WTC11 (cell line): ENCODE results near the gene DGKG. TPM values are rescaled to one million over a fixed set of nuclear protein-coding genes. Genes with fewer than 3 reads are reported as not detected.

Experiments
- ATAC-seq: fragments of 200-7000 bp; cut with Tn5 transposase; 2 replicates; pipeline ENCODE4 v1.10.0; 2021; ENCODE audit warnings: mild to moderate bottlenecking, moderate library complexity
- CTCF ChIA-PET: fragments of 300-600 bp; sonication (Branson Sonifier 250); formaldehyde crosslinking; loops from one replicate; lab custom pipeline; 2021; ENCODE audit warnings: antibody characterized with exemption; lab: Charles Lee
- POLR2A ChIA-PET: fragments of 350-600 bp; sonication (Branson Sonifier 250); formaldehyde crosslinking; loops from one replicate; lab custom pipeline; 2021; ENCODE audit warnings: antibody characterized with exemption; lab: Charles Lee
- DNase-seq: peaks from one replicate; pipeline ENCODE4 v3.0.0; 2021; ENCODE audit warnings: low spot score
- H3K27ac Mint-ChIP-seq: 2 replicates; pipeline ENCODE4 v1.8.0; 2021; ENCODE audit warnings: mixed read lengths
- H3K27me3 Mint-ChIP-seq: 2 replicates; pipeline ENCODE4 v1.8.0; 2021; ENCODE audit warnings: low read depth, mild to moderate bottlenecking, moderate library complexity, mixed read lengths
- H3K36me3 Mint-ChIP-seq: 2 replicates; pipeline ENCODE4 v1.8.0; 2021; ENCODE audit warnings: mixed read lengths
- H3K4me1 Mint-ChIP-seq: 2 replicates; pipeline ENCODE4 v1.8.0; 2022; ENCODE audit warnings: mixed read lengths
- H3K4me3 Mint-ChIP-seq: 2 replicates; pipeline ENCODE4 v1.8.0; 2021; ENCODE audit warnings: mild to moderate bottlenecking, moderate library complexity, mixed read lengths
- H3K9me3 Mint-ChIP-seq: 2 replicates; pipeline ENCODE4 v1.8.0; 2021; ENCODE audit warnings: mixed read lengths
- CDX4 ChIP-seq: fragments of 250-450 bp; sonication (Bioruptor Pico); IDR thresholded peaks from 2 replicates; pipeline ENCODE4 v1.9.0; 2021; ENCODE audit warnings: moderate library complexity, mild to moderate bottlenecking, inconsistent platforms, borderline replicate concordance
- E2F5 ChIP-seq: sonication (generic); formaldehyde crosslinking; IDR thresholded peaks from 2 replicates; pipeline ENCODE4 v1.8.1; 2022; ENCODE audit warnings: mild to moderate bottlenecking, moderate library complexity, missing genetic modification reagents
- EMX1 ChIP-seq: fragments of 250-450 bp; sonication (Bioruptor Pico); IDR thresholded peaks from 2 replicates; pipeline ENCODE4 v1.8.0; 2021; ENCODE audit warnings: mild to moderate bottlenecking
- ESRRA ChIP-seq: sonication (generic); formaldehyde crosslinking; IDR thresholded peaks from 2 replicates; pipeline ENCODE4 v1.8.1; 2022; ENCODE audit warnings: mild to moderate bottlenecking, missing genetic modification reagents, borderline replicate concordance
- FOXJ3 ChIP-seq: sonication (generic); formaldehyde crosslinking; IDR thresholded peaks from 2 replicates; pipeline ENCODE4 v1.9.0; 2021; ENCODE audit warnings: missing genetic modification reagents, mild to moderate bottlenecking, borderline replicate concordance
- GABPB1 ChIP-seq: sonication (generic); formaldehyde crosslinking; IDR thresholded peaks from 2 replicates; pipeline ENCODE4 v1.8.1; 2023; ENCODE audit warnings: mild to moderate bottlenecking, missing genetic modification reagents
- GRHL2 ChIP-seq: fragments of 250-450 bp; sonication (Bioruptor Pico); IDR thresholded peaks from 2 replicates; pipeline ENCODE4 v1.8.0; 2022; ENCODE audit warnings: mild to moderate bottlenecking, moderate library complexity; ENCODE audit not compliant: insufficient replicate concordance, severe bottlenecking
- GTF2I ChIP-seq: fragments of 250-450 bp; sonication (Bioruptor Pico); conservative IDR thresholded peaks from 2 replicates; pipeline ENCODE4 v1.4.0; 2021; ENCODE audit warnings: mild to moderate bottlenecking
- HMGA2 ChIP-seq: fragments of 250-450 bp; sonication (Bioruptor Pico); IDR thresholded peaks from 2 replicates; pipeline ENCODE4 v1.4.0; 2021; ENCODE audit warnings: mild to moderate bottlenecking, moderate library complexity
- NFATC4 ChIP-seq: fragments of 250-450 bp; sonication (Bioruptor Pico); IDR thresholded peaks from 2 replicates; pipeline ENCODE4 v1.9.0; 2021; ENCODE audit warnings: mild to moderate bottlenecking
- NFE2L1 ChIP-seq: sonication (generic); formaldehyde crosslinking; IDR thresholded peaks from 2 replicates; pipeline ENCODE4 v1.8.1; 2023; ENCODE audit warnings: missing genetic modification reagents
- OVOL2 ChIP-seq: fragments of 250-450 bp; sonication (Bioruptor Pico); IDR thresholded peaks from 2 replicates; pipeline ENCODE4 v1.9.0; 2021; ENCODE audit warnings: mild to moderate bottlenecking, borderline replicate concordance
- RORB ChIP-seq: fragments of 250-450 bp; sonication (Bioruptor Pico); IDR thresholded peaks from 2 replicates; pipeline ENCODE4 v1.9.0; 2021; ENCODE audit warnings: mild to moderate bottlenecking
- SMAD4 ChIP-seq: sonication (generic); formaldehyde crosslinking; IDR thresholded peaks from 2 replicates; pipeline ENCODE4 v1.8.0; 2022; ENCODE audit warnings: mild to moderate bottlenecking, missing genetic modification reagents
- TEAD4 ChIP-seq: sonication (generic); formaldehyde crosslinking; IDR thresholded peaks from 2 replicates; pipeline ENCODE4 v1.8.0; 2022; ENCODE audit warnings: mild to moderate bottlenecking, missing genetic modification reagents
- USF2 ChIP-seq: sonication (generic); formaldehyde crosslinking; IDR thresholded peaks from 2 replicates; pipeline ENCODE4 v1.8.1; 2023; ENCODE audit warnings: mild to moderate bottlenecking, missing genetic modification reagents, moderate library complexity
- ZNF219 ChIP-seq: sonication (generic); formaldehyde crosslinking; IDR thresholded peaks from 2 replicates; pipeline ENCODE4 v1.8.0; 2023; ENCODE audit warnings: missing genetic modification reagents, mild to moderate bottlenecking, borderline replicate concordance
- ZNF281 ChIP-seq: sonication (generic); formaldehyde crosslinking; IDR thresholded peaks from 2 replicates; pipeline ENCODE4 v1.8.0; 2023; ENCODE audit warnings: mild to moderate bottlenecking, missing genetic modification reagents
- ZNF416 ChIP-seq: fragments of 250-450 bp; sonication (Bioruptor Pico); IDR thresholded peaks from 2 replicates; pipeline ENCODE4 v1.9.0; 2021; ENCODE audit warnings: mild to moderate bottlenecking, inconsistent platforms
- ZNF423 ChIP-seq: fragments of 250-450 bp; sonication (Bioruptor Pico); IDR thresholded peaks from 2 replicates; pipeline ENCODE4 v2.1.2; 2022; ENCODE audit warnings: mild to moderate bottlenecking, moderate library complexity
- ZNF671 ChIP-seq: fragments of 250-450 bp; sonication (Bioruptor Pico); IDR thresholded peaks from 2 replicates; pipeline ENCODE4 v1.8.0; 2021; ENCODE audit warnings: mild to moderate bottlenecking
- ZSCAN18 ChIP-seq: fragments of 250-450 bp; sonication (Bioruptor Pico); IDR thresholded peaks from 2 replicates; pipeline ENCODE4 v2.1.2; 2022; ENCODE audit warnings: mild to moderate bottlenecking, moderate library complexity
- total RNA-seq: library from RNA; stranded (reverse); gene quantifications from 3 replicates; pipeline ENCODE4 v1.2.3, GENCODE V29; 2021
- TF ChIP-seq, protein P1 (sequence below): fragments of 250-450 bp; sonication (Bioruptor Pico); conservative IDR thresholded peaks from 2 replicates; pipeline ENCODE4 v1.9.0; 2021; ENCODE audit warnings: mild to moderate bottlenecking
- TF ChIP-seq, protein P2 (sequence below): sonication (generic); formaldehyde crosslinking; IDR thresholded peaks from 2 replicates; pipeline ENCODE4 v1.8.1; 2023; ENCODE audit warnings: mild to moderate bottlenecking, moderate library complexity, missing genetic modification reagents

The DGKG gene
- total RNA-seq, 1 experiment from 2014 or later, result 0.92 TPM

GRCh38 chr3:186154641-186155040 lies 207.4 kb downstream of the DGKG start:
- H3K36me3 Mint-ChIP-seq, result no peaks in the 10 kb centered on the region
- CTCF ChIA-PET, result interaction anchor here (1.0 kb wide), 1 partner anchor 211 kb away, joined by 3 read pairs; no protein-coding TSS in a partner anchor
- H3K27me3 Mint-ChIP-seq, result peaks cover 15% of the 10 kb centered on the region
- H3K9me3 Mint-ChIP-seq, result no peaks in the 10 kb centered on the region
- no peak for TF ChIP-seq ZNF281 (CRISPR knock-in tag)
- no peak for TF ChIP-seq GABPB1 (CRISPR knock-in tag)
- no peak for TF ChIP-seq ZNF416 (CRISPR knock-in tag)
- TF ChIP-seq ESRRA, result no peak
- TF ChIP-seq FOXJ3 (CRISPR knock-in tag), result no peak
- TF ChIP-seq, all 79 proteins: peak for 0
- DNase-seq (no peak), ATAC-seq (no peak)
- Mint-ChIP-seq H3K27ac (no peak overlapping the region), H3K4me3 (no peak overlapping the region), H3K4me1 (peaks cover 12% of the 10 kb centered on the region)
- POLR2A ChIA-PET, result no interaction called here

DNA sequence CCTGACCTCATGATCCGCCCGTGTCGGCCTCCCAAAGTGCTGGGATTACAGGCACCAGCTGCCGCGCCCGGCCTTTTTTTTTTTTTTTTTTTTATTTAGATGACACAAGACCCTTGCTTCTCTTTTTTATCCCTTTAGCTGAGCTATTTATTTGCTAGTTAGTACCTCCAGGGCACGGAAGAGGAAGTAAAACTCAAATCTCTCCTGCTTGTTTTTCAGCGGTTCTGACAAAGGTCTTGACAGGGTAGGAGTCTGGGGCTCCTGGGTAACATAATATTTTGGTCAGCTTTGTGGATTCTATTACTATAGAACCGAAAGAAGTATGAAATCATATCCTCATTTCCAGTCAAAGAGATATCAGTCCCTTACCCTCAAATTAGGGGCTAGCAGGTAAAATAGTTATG lies 209.1 kb downstream of the DGKG start:
- Mint-ChIP-seq H3K4me1 (peaks cover 12% of the 10 kb centered on the region), H3K9me3 (no peaks in the 10 kb centered on the region), H3K27ac (no peak overlapping the region), H3K36me3 (no peaks in the 10 kb centered on the region), H3K4me3 (no peak overlapping the region), H3K27me3 (peaks cover 26% of the 10 kb centered on the region)
- no peak for TF ChIP-seq USF2 (CRISPR knock-in tag)
- no peak for TF ChIP-seq RORB
- TF ChIP-seq, protein P1, sequence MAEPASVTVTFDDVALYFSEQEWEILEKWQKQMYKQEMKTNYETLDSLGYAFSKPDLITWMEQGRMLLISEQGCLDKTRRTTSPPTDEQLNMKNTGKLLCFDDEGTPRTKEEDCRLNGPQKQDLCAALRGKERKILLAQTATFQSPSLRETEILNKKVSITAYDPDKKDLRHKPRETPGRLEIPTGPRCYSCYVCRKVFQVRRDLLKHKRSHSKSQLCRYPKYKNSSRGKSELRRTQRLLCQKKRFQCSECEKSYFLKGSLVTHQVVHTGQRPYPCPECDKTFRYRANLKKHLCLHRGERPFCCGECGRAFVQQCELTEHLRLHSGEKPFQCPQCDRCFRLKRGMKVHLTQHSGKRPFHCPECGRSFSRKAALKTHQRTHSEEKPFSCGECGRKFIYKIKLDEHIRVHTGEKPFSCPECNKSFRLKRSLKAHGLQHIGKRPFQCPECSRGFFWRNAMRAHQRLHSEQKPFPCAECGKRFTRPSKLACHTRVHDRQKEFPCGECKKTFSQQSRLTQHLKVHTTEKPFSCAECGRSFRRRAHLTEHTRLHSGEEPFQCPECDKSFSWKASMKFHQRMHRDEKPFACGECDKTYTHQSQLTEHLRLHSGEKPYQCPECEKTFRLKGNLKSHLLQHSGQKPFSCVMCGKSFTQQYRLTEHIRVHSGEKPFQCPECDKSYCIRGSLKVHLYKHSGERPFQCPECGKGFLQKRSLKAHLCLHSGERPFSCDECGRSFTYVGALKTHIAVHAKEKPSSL (CRISPR knock-in tag), result no peak
- no peak for TF ChIP-seq OVOL2
- TF ChIP-seq ZSCAN18, result no peak
- TF ChIP-seq SMAD4 (CRISPR knock-in tag), result no peak
- no peak for TF ChIP-seq ZNF423 (CRISPR knock-in tag)
- TF ChIP-seq NFATC4, result no peak
- TF ChIP-seq GTF2I (CRISPR knock-in tag), result no peak
- TF ChIP-seq NFE2L1 (CRISPR knock-in tag), result no peak
- no peak for TF ChIP-seq ZNF671 (CRISPR knock-in tag)
- TF ChIP-seq CDX4 (CRISPR knock-in tag), result no peak
- TF ChIP-seq, protein P2, sequence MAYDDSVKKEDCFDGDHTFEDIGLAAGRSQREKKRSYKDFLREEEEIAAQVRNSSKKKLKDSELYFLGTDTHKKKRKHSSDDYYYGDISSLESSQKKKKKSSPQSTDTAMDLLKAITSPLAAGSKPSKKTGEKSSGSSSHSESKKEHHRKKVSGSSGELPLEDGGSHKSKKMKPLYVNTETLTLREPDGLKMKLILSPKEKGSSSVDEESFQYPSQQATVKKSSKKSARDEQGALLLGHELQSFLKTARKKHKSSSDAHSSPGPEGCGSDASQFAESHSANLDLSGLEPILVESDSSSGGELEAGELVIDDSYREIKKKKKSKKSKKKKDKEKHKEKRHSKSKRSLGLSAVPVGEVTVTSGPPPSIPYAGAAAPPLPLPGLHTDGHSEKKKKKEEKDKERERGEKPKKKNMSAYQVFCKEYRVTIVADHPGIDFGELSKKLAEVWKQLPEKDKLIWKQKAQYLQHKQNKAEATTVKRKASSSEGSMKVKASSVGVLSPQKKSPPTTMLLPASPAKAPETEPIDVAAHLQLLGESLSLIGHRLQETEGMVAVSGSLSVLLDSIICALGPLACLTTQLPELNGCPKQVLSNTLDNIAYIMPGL (CRISPR knock-in tag), result no peak
- TF ChIP-seq HMGA2, result no peak
- TF ChIP-seq ZNF219 (CRISPR knock-in tag), result no peak
- TF ChIP-seq TEAD4, result no peak
- no peak for TF ChIP-seq E2F5
- no peak for TF ChIP-seq EMX1
- no peak for TF ChIP-seq GRHL2
- ChIA-PET CTCF (interaction anchor here (0.9 kb wide), 2 partner anchors 107 to 209 kb away, joined by 3 read pairs; no protein-coding TSS in a partner anchor), POLR2A (interaction anchor here (0.7 kb wide), 1 partner anchor 1930 kb away, joined by 3 read pairs; no protein-coding TSS in a partner anchor)
- ATAC-seq, result no peak
- DNase-seq, result no peak
